ENCODE results near the gene XCL1. TPM values are rescaled to one million over a fixed set of nuclear protein-coding genes. Genes with fewer than 3 reads are reported as not detected.
A peak's percentile ranks its signal among the peaks of the same experiment; 100 is the strongest.

Gene XCL1
- total and polyA plus RNA-seq, 4 donors, result 0.15 to 0.71 (median 0.36) TPM

DNA sequence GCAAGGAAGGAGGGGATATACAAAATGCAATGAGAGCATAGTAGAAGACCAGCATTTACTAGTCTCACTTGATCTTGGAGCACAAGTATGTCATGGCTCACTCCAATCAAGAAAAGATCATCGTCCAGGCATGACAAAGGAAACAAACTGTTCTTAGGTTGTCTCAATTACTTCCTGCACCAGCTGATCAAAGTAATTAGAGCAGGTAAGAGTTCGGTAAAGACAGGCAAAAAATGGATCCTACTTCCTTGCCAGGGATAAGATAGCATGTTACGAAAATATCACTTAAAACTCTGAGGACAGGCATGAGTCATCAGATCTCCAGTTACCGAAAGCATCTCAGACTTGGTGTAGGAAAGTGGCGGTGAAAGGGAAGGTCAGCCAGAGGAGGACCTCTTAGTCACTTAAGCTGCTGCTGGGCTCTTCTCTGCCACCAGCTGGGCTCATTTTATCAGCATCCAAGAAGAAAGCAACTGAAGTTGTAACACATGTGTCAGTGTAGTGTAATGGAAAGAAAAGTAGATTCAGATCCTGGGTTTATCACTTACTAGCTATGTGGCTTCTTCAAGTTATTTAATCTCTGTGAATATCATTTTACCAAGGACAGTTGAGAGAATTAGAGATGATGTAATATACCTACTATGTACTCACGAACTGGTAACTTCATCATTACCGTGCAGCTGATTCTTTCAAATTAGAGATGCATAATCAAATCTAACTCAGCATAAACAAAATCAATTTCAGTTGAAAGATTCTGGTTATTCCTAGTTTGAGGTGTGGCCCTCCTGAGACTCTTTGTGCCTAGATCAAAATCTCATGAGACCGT, 46.8 kb downstream of the XCL1 start:
- no peaks in the 10 kb centered on the region for H3K9me3 ChIP-seq (ENCODE audit: control insufficient read depth in 4 of 4, insufficient read depth in 3 of 4, low read length in 3 of 4)
- DNase-seq, result no peak
- peaks cover 0 to 15% (median 0%) of the 10 kb centered on the region in 5 donors for H3K4me1 ChIP-seq (ENCODE audit: control insufficient read depth in 5 of 5, insufficient read depth in 5 of 5, low read length in 5 of 5)
- TF ChIP-seq CTCF (IDR thresholded peaks at IDR 0.05; ENCODE audit: control extremely low read depth, extremely low read depth), result no peak
- peak overlapping the region in 1 of 2 donors; percentile 77 for H3K27ac ChIP-seq (ENCODE audit: low read depth in 1 of 2, low read length in 1 of 2)
- H3K9ac ChIP-seq (ENCODE audit: insufficient read depth in 1 of 2, low read length in 2 of 2), result no peak overlapping the region
- WGBS, 2 donors, result 72 to 76% methylated on average over 8 of the region's 8 CpGs
- no peak overlapping the region for H3K4me3 ChIP-seq
- no peak for ATAC-seq (ENCODE audit: insufficient read depth, low FRiP score)
- H3K36me3 ChIP-seq (ENCODE audit: control insufficient read depth in 4 of 4, insufficient read depth in 4 of 4, low read length in 4 of 4), result no peaks in the 10 kb centered on the region
- H3K27me3 ChIP-seq (ENCODE audit: control insufficient read depth in 3 of 3, insufficient read depth in 3 of 3, low read length in 2 of 3), result no peaks in the 10 kb centered on the region

- ATAC-seq (ENCODE audit: insufficient read depth, low FRiP score) (no peak), DNase-seq (no peak)
- H3K4me3 ChIP-seq, result no peak overlapping the region
- no peak for TF ChIP-seq CTCF (IDR thresholded peaks at IDR 0.05; ENCODE audit: control extremely low read depth, extremely low read depth)
- no peaks in the 10 kb centered on the region for H3K9me3 ChIP-seq (ENCODE audit: control insufficient read depth in 4 of 4, insufficient read depth in 3 of 4, low read length in 3 of 4)
- peak overlapping the region in 1 of 2 donors; percentile 77 for H3K27ac ChIP-seq (ENCODE audit: low read depth in 1 of 2, low read length in 1 of 2)
- H3K36me3 ChIP-seq (ENCODE audit: control insufficient read depth in 4 of 4, insufficient read depth in 4 of 4, low read length in 4 of 4), result no peaks in the 10 kb centered on the region
- H3K4me1 ChIP-seq (ENCODE audit: control insufficient read depth in 5 of 5, insufficient read depth in 5 of 5, low read length in 5 of 5), result peaks cover 0 to 15% (median 0%) of the 10 kb centered on the region in 5 donors
- H3K27me3 ChIP-seq (ENCODE audit: control insufficient read depth in 3 of 3, insufficient read depth in 3 of 3, low read length in 2 of 3), result no peaks in the 10 kb centered on the region
- WGBS, 2 donors, result 94 to 97% methylated on average over 4 of the region's 4 CpGs
- no peak overlapping the region for H3K9ac ChIP-seq (ENCODE audit: insufficient read depth in 1 of 2, low read length in 2 of 2)
Measured at GRCh38 chr1:168623831-168624230, 47.4 kb downstream of the XCL1 start.

DNA sequence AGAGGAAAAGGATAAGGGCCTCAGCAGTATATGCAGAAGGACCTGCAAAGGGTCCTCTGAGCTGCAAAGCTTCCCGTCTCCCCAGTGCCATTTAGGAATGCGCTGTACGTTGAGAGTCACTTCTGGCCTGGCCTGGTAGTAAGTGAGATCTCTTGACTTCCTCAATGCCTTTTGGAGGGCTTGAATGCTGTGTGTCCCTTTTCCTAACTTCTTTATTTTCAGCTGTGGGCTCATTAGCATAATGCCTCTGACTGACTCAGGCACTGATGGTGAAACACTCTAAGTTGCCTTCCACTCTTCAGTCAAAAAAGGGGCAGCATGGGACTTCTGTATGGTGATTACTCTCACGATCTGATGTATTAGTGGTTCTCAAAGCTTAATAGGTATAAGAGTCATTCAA, 49.9 kb downstream of the XCL1 start:
- peaks cover 0 to 15% (median 0%) of the 10 kb centered on the region in 5 donors for H3K4me1 ChIP-seq (ENCODE audit: control insufficient read depth in 5 of 5, insufficient read depth in 5 of 5, low read length in 5 of 5)
- H3K4me3 ChIP-seq, result no peak overlapping the region
- DNase-seq, result no peak
- H3K9me3 ChIP-seq (ENCODE audit: control insufficient read depth in 4 of 4, insufficient read depth in 3 of 4, low read length in 3 of 4), result no peaks in the 10 kb centered on the region
- H3K9ac ChIP-seq (ENCODE audit: insufficient read depth in 1 of 2, low read length in 2 of 2), result no peak overlapping the region
- 56 to 72% methylated on average over 4 of the region's 4 CpGs for WGBS, 2 donors
- H3K27me3 ChIP-seq (ENCODE audit: control insufficient read depth in 3 of 3, insufficient read depth in 3 of 3, low read length in 2 of 3), result no peaks in the 10 kb centered on the region
- no peaks in the 10 kb centered on the region for H3K36me3 ChIP-seq (ENCODE audit: control insufficient read depth in 4 of 4, insufficient read depth in 4 of 4, low read length in 4 of 4)
- no peak for TF ChIP-seq CTCF (IDR thresholded peaks at IDR 0.05; ENCODE audit: control extremely low read depth, extremely low read depth)
- H3K27ac ChIP-seq (ENCODE audit: low read depth in 1 of 2, low read length in 1 of 2), result no peak overlapping the region
- peak; percentile 32 for ATAC-seq (ENCODE audit: insufficient read depth, low FRiP score)
